TTC549 (cell line): Measurements from ENCODE around the gene TMEM63C.

ENCODE experiments used
- FAIRE-seq: peaks from 2 replicates; lab custom pipeline; 2012; peaks lifted over from hg19 to GRCh38; lab: Jason Lieb, UNC

Gene TMEM63C

GRCh38 chr14:77199590-77199989 is 18.0 kb downstream of the TMEM63C start:
- FAIRE-seq, result no peak

GRCh38 chr14:77200406-77200985 is 18.9 kb downstream of the TMEM63C start:
- no peak for FAIRE-seq

- no peak for FAIRE-seq
Measured at GRCh38 chr14:77201696-77202095, 20.1 kb downstream of the TMEM63C start.

GRCh38 chr14:77203611-77204458 is 22.2 kb downstream of the TMEM63C start:
- FAIRE-seq, result no peak

- FAIRE-seq, result no peak
Measured at GRCh38 chr14:77204459-77204771, 22.8 kb downstream of the TMEM63C start.

- FAIRE-seq, result no peak
Measured at GRCh38 chr14:77204907-77205306, 23.3 kb downstream of the TMEM63C start.

- no peak for FAIRE-seq
Measured at GRCh38 chr14:77205566-77205965, 24.0 kb downstream of the TMEM63C start.

- no peak for FAIRE-seq
Measured at GRCh38 chr14:77206261-77206824, 24.7 kb downstream of the TMEM63C start.

- FAIRE-seq, result no peak
Measured at GRCh38 chr14:77206877-77207389, 25.3 kb downstream of the TMEM63C start.

- no peak for FAIRE-seq
Measured at GRCh38 chr14:77208291-77208978, 26.8 kb downstream of the TMEM63C start.

GRCh38 chr14:77208979-77209318 is 27.4 kb downstream of the TMEM63C start:
- no peak for FAIRE-seq

- no peak for FAIRE-seq
Measured at GRCh38 chr14:77212097-77212870, 30.7 kb downstream of the TMEM63C start.

GRCh38 chr14:77212943-77213678 is 31.5 kb downstream of the TMEM63C start:
- no peak for FAIRE-seq

- no peak for FAIRE-seq
Measured at GRCh38 chr14:77213679-77214016, 32.0 kb downstream of the TMEM63C start.

GRCh38 chr14:77214216-77214615 is 32.6 kb downstream of the TMEM63C start:
- no peak for FAIRE-seq

GRCh38 chr14:77217551-77217950 is 36.0 kb downstream of the TMEM63C start:
- FAIRE-seq, result no peak

- FAIRE-seq, result no peak
Measured at GRCh38 chr14:77219591-77219990, 38.0 kb downstream of the TMEM63C start.

- FAIRE-seq, result no peak
Measured at GRCh38 chr14:77220246-77221017, 38.8 kb downstream of the TMEM63C start.

GRCh38 chr14:77221241-77221871 is 39.8 kb downstream of the TMEM63C start:
- no peak for FAIRE-seq

- no peak for FAIRE-seq
Measured at GRCh38 chr14:77222546-77223225, 41.1 kb downstream of the TMEM63C start.
